Left colon (tissue), 2 donors: ENCODE measurements around the gene ASF1B. TPM values are rescaled to one million over a fixed set of nuclear protein-coding genes. Genes with fewer than 3 reads are reported as not detected.

Source experiments
- ATAC-seq: fragments of 200-7000 bp; cut with Tn5 transposase; one replicate; pipeline ENCODE4 v1.9.1; 2020; ENCODE audit warnings: mild to moderate bottlenecking, moderate library complexity
- DNase-seq, 2 donors: peaks; one replicate each; pipeline ENCODE4 v3.0.0-alpha.2; 2020
- intact Hi-C, 2 donors: fragments of 100-400 bp; cut with DNase I in 1 of 2; cut with micrococcal nuclease in 1 of 2; formaldehyde crosslinking; loops; one replicate each; pipeline versions ENCODE4 v1.11.2 to v1.14.0; 2022; cut with DNase I, micrococcal nuclease
- total RNA-seq, 2 donors: library from RNA; stranded (reverse); fragmentation: NEBNext Ultra II Directional; extraction: Animal tissue kit (Norgen Biotek cat#: 25700); gene quantifications; one replicate each; pipeline ENCODE4 v1.2.1, GENCODE V29; 2021
- donor health status: DM: no; HTN: no; CAD: no.
- donor health status: DM: yes; HTN: yes; CAD: no.

Gene ASF1B
- total RNA-seq, 2 donors from 2014 or later: 6.5 to 12.5 TPM

- ATAC-seq (peak; percentile 28), DNase-seq (peak in 1 of 2 donors; percentile 85)
- intact Hi-C loops: loop anchor here (10.0 kb wide), 2 partner anchors 199 to 479 kb away; partner anchors contain the start of gene NANOS3 (in 1 of the 2)
Measured at GRCh38 chr19:14073261-14073924, 63.0 kb downstream of the ASF1B start.

- DNase-seq (peak; percentile 87 to 92), ATAC-seq (peak; percentile 72)
- intact Hi-C loops: loop anchor here (10.0 kb wide), 2 partner anchors 198 to 478 kb away; partner anchors contain the start of gene NANOS3 (in 1 of the 2)
Measured at GRCh38 chr19:14072535-14073260, 63.7 kb downstream of the ASF1B start, which contains the start of gene MISP3. Gene MISP3, plus strand, starts transcription at chr19:14072786. Its CDS starts 524 bp downstream, at chr19:14073310.

- ATAC-seq: no peak
- intact Hi-C loops: loop anchor here (10.0 kb wide), 2 partner anchors 196 to 476 kb away; partner anchors contain the start of gene NANOS3 (in 1 of the 2)
Measured at GRCh38 chr19:14070268-14071050, 65.9 kb downstream of the ASF1B start.

More at GRCh38 chr19:14070268-14071050, 65.9 kb downstream of the ASF1B start:
- peak in 1 of 2 donors; percentile 32 for DNase-seq

Other genes starting within 250 kb of the ASF1B start
- gene BRME1, start 230.5 kb downstream of the ASF1B start, total RNA-seq: 1 to 10 TPM; 7.9 to 9.1 TPM
- 100 to 1,000 TPM in 1 of 2 donors, 10 to 100 TPM in 1; 90.8 to 132 TPM for gene CC2D1A, start 230.4 kb downstream of the ASF1B start, total RNA-seq
- 1 to 10 TPM; 2.7 to 5.3 TPM for gene PODNL1, start 198.2 kb downstream of the ASF1B start, total RNA-seq
- 10 to 100 TPM; 30.5 to 33.9 TPM for gene DCAF15, start 184.1 kb downstream of the ASF1B start, total RNA-seq
- gene RFX1, start 130.3 kb downstream of the ASF1B start, total RNA-seq: 10 to 100 TPM; 11.6 to 12.0 TPM
- gene RLN3, start 108.4 kb downstream of the ASF1B start, total RNA-seq: not detected
- gene IL27RA, start 104.8 kb downstream of the ASF1B start, total RNA-seq: 1 to 10 TPM; 1.9 to 3.6 TPM
- under 1 TPM; 0.59 to 0.79 TPM for gene PALM3, start 74.5 kb downstream of the ASF1B start, total RNA-seq
- 10 to 100 TPM; 32.9 to 40.3 TPM for gene MISP3, start 63.8 kb downstream of the ASF1B start, total RNA-seq
- gene C19orf67, start 50.8 kb downstream of the ASF1B start, total RNA-seq: under 1 TPM in 1 of 2 donors, not detected in 1; 0.42 TPM
- 10 to 100 TPM; 45.8 to 51.5 TPM for gene SAMD1, start 45.8 kb downstream of the ASF1B start, total RNA-seq
- gene PRKACA, start 18.8 kb downstream of the ASF1B start, total RNA-seq: 10 to 100 TPM; 78.8 to 80.1 TPM
- gene ADGRL1, start 69.6 kb upstream of the ASF1B start, total RNA-seq: 10 to 100 TPM; 34.6 to 55.9 TPM
- 100 to 1,000 TPM; 147 to 173 TPM for gene ADGRE5, start 244.9 kb upstream of the ASF1B start, total RNA-seq